ENCODE data around the gene CBX2. TPM values are rescaled to one million over a fixed set of nuclear protein-coding genes. Genes with fewer than 3 reads are reported as not detected.
A peak's percentile ranks its signal among the peaks of the same experiment; 100 is the strongest.

The CBX2 gene
- total RNA-seq, 4 donors from 2014 or later: 0.54 to 1.7 (median 1.1) TPM

DNA sequence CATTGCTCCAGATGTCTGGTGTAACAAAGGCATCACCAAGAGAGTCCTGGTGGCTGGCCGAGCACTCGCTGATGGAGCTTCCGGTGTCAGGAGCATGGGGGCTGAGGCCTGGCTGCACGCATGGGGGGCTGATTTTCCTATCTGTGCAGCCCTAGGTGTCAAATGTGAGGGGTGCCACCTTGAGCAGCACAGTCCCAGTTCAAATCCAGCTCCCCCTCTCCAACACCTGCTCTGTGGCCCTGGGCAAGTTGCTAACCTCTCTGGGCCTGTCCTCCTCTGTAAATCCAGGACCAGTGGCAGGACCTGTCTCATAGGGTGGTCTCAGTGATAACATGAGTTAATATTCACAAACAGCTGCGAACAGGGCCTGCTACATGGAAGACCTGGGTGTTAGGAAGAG lies 34.3 kb upstream of the CBX2 start:
- DNase-seq: no peak
- peaks cover 8% of the 10 kb centered on the region for H3K27me3 ChIP-seq
- TF ChIP-seq POLR2A (IDR thresholded peaks at IDR 0.05) (no peak), CTCF (IDR thresholded peaks at IDR 0.05) (no peak)
- H3K4me3 ChIP-seq (replicated peaks in 1 of 3): no peak overlapping the region
- intact Hi-C loops (cut with DNase I): no loop called here
- WGBS, 2 donors: 91 to 97% methylated on average over 5 of the region's 5 CpGs
- peaks cover 8 to 29% of the 10 kb centered on the region in 2 donors for H3K4me1 ChIP-seq
- H3K36me3 ChIP-seq: no peaks in the 10 kb centered on the region
- H3K9me3 ChIP-seq: no peaks in the 10 kb centered on the region
- H3K27ac ChIP-seq: no peak overlapping the region

- H3K9me3 ChIP-seq: no peaks in the 10 kb centered on the region
- DNase-seq: no peak
- H3K27me3 ChIP-seq: peaks cover 15% of the 10 kb centered on the region
- peaks cover 8 to 29% of the 10 kb centered on the region in 2 donors for H3K4me1 ChIP-seq
- H3K27ac ChIP-seq: no peak overlapping the region
- TF ChIP-seq POLR2A (IDR thresholded peaks at IDR 0.05): no peak
- H3K36me3 ChIP-seq: no peaks in the 10 kb centered on the region
- H3K4me3 ChIP-seq (replicated peaks in 1 of 3): no peak overlapping the region
- WGBS, 2 donors: 35 to 42% methylated on average over 5 to 6 of the region's 6 CpGs
- intact Hi-C loops (cut with DNase I): no loop called here
These were observed 32.3 kb upstream of the CBX2 start for GRCh38 chr17:79745641-79746105.

- peaks cover 24% of the 10 kb centered on the region for H3K27me3 ChIP-seq
- H3K9me3 ChIP-seq: no peaks in the 10 kb centered on the region
- TF ChIP-seq POLR2A (IDR thresholded peaks at IDR 0.05) (no peak), CTCF (IDR thresholded peaks at IDR 0.05) (no peak)
- H3K4me1 ChIP-seq: peaks cover 5 to 24% of the 10 kb centered on the region in 2 donors
- DNase-seq: peak; percentile 31 to 39
- no peak overlapping the region for H3K4me3 ChIP-seq (replicated peaks in 1 of 3)
- intact Hi-C loops (cut with DNase I): no loop called here
- WGBS, 2 donors: 21 to 22% methylated on average over 15 of the region's 22 CpGs
- H3K36me3 ChIP-seq: no peaks in the 10 kb centered on the region
- no peak overlapping the region for H3K27ac ChIP-seq
These were observed 30.9 kb upstream of the CBX2 start for GRCh38 chr17:79746889-79747507.

DNA sequence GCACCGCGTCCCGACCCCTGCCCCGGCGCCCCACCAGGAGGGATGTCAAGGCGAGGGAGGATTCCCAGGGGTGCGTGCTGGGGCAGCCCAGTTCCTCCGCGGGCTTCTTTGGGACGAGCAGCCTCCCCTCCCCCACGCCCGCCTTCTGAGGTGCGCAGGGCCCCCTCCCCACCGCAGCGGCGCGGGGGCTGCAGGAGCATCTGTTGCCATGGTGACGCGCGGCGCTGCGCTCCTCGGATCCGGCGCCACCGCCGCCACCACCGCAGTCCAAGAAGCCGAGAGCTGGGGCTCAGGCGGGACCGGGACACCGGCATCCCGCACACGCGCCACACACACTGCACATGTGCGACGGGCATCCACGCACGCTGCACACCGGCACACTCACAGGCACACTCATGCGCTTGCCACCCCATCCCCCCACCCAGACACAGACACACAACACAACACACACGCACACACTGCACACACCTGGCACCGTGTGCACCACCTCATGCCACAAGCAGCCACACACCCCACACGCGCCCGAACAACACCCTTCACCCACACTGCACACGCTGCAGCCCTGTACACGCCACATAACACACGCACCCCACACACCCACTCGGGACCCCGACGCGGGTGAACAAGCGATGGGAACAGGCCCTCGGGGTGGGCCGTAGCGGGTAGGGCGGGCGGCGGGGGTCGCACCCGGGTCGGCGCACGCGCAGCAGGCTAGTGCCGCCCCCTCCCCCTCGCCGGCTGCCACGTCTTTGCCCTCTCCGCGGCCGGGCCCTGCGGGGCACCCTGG lies 30.2 kb upstream of the CBX2 start:
- Histone ChIP-seq H3K4me3 (replicated peaks in 1 of 3) (no peak overlapping the region), H3K4me1 (peaks cover 5 to 20% of the 10 kb centered on the region in 2 donors), H3K27ac (no peak overlapping the region), H3K9me3 (no peaks in the 10 kb centered on the region), H3K36me3 (no peaks in the 10 kb centered on the region), H3K27me3 (peaks cover 24% of the 10 kb centered on the region)
- TF ChIP-seq CTCF (IDR thresholded peaks at IDR 0.05): no peak
- TF ChIP-seq POLR2A (IDR thresholded peaks at IDR 0.05): no peak
- WGBS, 2 donors: 0 to 8% methylated on average over 7 to 10 of the region's 74 CpGs
- intact Hi-C loops (cut with DNase I): no loop called here
- DNase-seq: no peak

- H3K4me1 ChIP-seq: peaks cover 5 to 20% of the 10 kb centered on the region in 2 donors
- 8 to 52% methylated on average over 3 to 25 of the region's 55 CpGs for WGBS, 2 donors
- no peak for DNase-seq
These were observed 29.5 kb upstream of the CBX2 start for GRCh38 chr17:79748295-79749099.

More at GRCh38 chr17:79748295-79749099, 29.5 kb upstream of the CBX2 start:
- Histone ChIP-seq H3K27me3 (peaks cover 24% of the 10 kb centered on the region), H3K4me3 (replicated peaks in 1 of 3) (no peak overlapping the region), H3K27ac (no peak overlapping the region), H3K36me3 (no peaks in the 10 kb centered on the region), H3K9me3 (no peaks in the 10 kb centered on the region)
- TF ChIP-seq POLR2A (IDR thresholded peaks at IDR 0.05) (no peak), CTCF (IDR thresholded peaks at IDR 0.05) (no peak)
- intact Hi-C loops (cut with DNase I): no loop called here
